Esophagus squamous epithelium (tissue), 5 donors: Measurements from ENCODE around the gene TUBA4A. TPM values are rescaled to one million over a fixed set of nuclear protein-coding genes. Genes with fewer than 3 reads are reported as not detected.

ENCODE experiments used
- DNase-seq: peaks from one replicate; lab custom pipeline; 2025; lab: John Stamatoyannopoulos, UW
- H3K27ac ChIP-seq, 4 donors: fragments of 200-600 bp; sonication (generic); one replicate each; pipeline ENCODE4 v1.5.1; 2016 to 2019; ENCODE audit warnings: mild to moderate bottlenecking in 1 of 4
- H3K27me3 ChIP-seq, 4 donors: fragments of 200-600 bp; sonication (generic); 1 replicate in 3 of 4; 2 replicates in 1 of 4; pipeline versions ENCODE4 v1.5.1 to v1.6.0; 2017 to 2021; ENCODE audit warnings: antibody characterized with exemption in 1 of 4
- H3K36me3 ChIP-seq, 3 donors: fragments of 200-600 bp; sonication (generic); one replicate each; pipeline ENCODE4 v1.5.1; 2016 to 2019
- H3K4me1 ChIP-seq, 3 donors: fragments of 200-600 bp; sonication (generic); one replicate each; pipeline ENCODE4 v1.5.1; 2017 to 2019
- H3K4me3 ChIP-seq, 4 donors: fragments of 200-600 bp; sonication (generic); 1 replicate in 3 of 4; 2 replicates in 1 of 4; pipeline ENCODE4 v1.5.1; 2016 to 2019; ENCODE audit warnings: mild to moderate bottlenecking in 2 of 4, moderate library complexity in 1 of 4
- H3K9me3 ChIP-seq, 3 donors: fragments of 200-600 bp; sonication (generic); one replicate each; pipeline ENCODE4 v1.5.1; 2016 to 2019
- POLR2A ChIP-seq, 4 donors: fragments of 450-650 bp; IDR thresholded peaks; one replicate each; pipeline ENCODE4 v1.6.1; 2017; ENCODE audit warnings: antibody characterized with exemption in 4 of 4, mild to moderate bottlenecking in 4 of 4, moderate library complexity in 3 of 4
- WGBS, 2 donors: methylation state at CpG; one replicate each; pipeline ENCODE4 v1.1.5; 2018; 5-methylcytosine and 5-hydroxymethylcytosine counted together
- intact Hi-C: fragments of 100-400 bp; cut with DNase I; formaldehyde crosslinking; loops from one replicate; pipeline ENCODE4 v1.15.0; 2022
- total RNA-seq, 4 donors: library from RNA; depleted of rRNA; stranded (reverse); fragments of >200 nt; gene quantifications; one replicate each; pipeline ENCODE4 v1.1.0, GENCODE V29; 2016
- TF ChIP-seq, protein P1 (sequence below), 6 experiments: fragments of 450-650 bp in 4 of 6; fragments of 200-600 bp in 2 of 6; sonication (generic) in 2 of 6; IDR thresholded peaks; one replicate each; pipeline ENCODE4 v1.5.1; 2016 to 2019; ENCODE audit warnings: antibody characterized with exemption in 6 of 6, mild to moderate bottlenecking in 4 of 6, moderate library complexity in 4 of 6
- donor health status: DM: yes; HTN: yes; CAD: no.

Gene TUBA4A
- total RNA-seq, 4 donors from 2014 or later, result 104 to 258 (median 169) TPM

- TF ChIP-seq, protein P1, sequence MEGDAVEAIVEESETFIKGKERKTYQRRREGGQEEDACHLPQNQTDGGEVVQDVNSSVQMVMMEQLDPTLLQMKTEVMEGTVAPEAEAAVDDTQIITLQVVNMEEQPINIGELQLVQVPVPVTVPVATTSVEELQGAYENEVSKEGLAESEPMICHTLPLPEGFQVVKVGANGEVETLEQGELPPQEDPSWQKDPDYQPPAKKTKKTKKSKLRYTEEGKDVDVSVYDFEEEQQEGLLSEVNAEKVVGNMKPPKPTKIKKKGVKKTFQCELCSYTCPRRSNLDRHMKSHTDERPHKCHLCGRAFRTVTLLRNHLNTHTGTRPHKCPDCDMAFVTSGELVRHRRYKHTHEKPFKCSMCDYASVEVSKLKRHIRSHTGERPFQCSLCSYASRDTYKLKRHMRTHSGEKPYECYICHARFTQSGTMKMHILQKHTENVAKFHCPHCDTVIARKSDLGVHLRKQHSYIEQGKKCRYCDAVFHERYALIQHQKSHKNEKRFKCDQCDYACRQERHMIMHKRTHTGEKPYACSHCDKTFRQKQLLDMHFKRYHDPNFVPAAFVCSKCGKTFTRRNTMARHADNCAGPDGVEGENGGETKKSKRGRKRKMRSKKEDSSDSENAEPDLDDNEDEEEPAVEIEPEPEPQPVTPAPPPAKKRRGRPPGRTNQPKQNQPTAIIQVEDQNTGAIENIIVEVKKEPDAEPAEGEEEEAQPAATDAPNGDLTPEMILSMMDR (IDR thresholded peaks at IDR 0.05), result no peak
- Histone ChIP-seq H3K9me3 (no peaks in the 10 kb centered on the region), H3K4me3 (no peak overlapping the region), H3K36me3 (peaks cover 30 to 80% (median 39%) of the 10 kb centered on the region in 3 donors), H3K4me1 (peaks cover 13 to 37% (median 22%) of the 10 kb centered on the region in 3 donors), H3K27ac (no peak overlapping the region), H3K27me3 (no peaks in the 10 kb centered on the region)
- DNase-seq, result no peak
- WGBS, 2 donors, result 86 to 92% methylated on average over 5 to 8 of the region's 10 CpGs
- intact Hi-C loops, result loop anchor here (10.0 kb wide), 1 partner anchor 49 kb away; the partner anchor contains the start of gene NHEJ1
These were observed 40.1 kb downstream of the TUBA4A start for GRCh38 chr2:219213486-219214071.

GRCh38 chr2:219213026-219213415 lies 40.7 kb downstream of the TUBA4A start:
- H3K4me1 ChIP-seq, result peaks cover 18 to 37% (median 20%) of the 10 kb centered on the region in 3 donors
- 67 to 93% methylated on average over 5 to 6 of the region's 8 CpGs for WGBS, 2 donors
- H3K4me3 ChIP-seq, result no peak overlapping the region
- DNase-seq, result no peak
- intact Hi-C loops, result loop anchor here (10.0 kb wide), 1 partner anchor 48 kb away; the partner anchor contains the start of gene NHEJ1
- H3K27me3 ChIP-seq, result no peaks in the 10 kb centered on the region
- H3K9me3 ChIP-seq, result no peaks in the 10 kb centered on the region
- H3K27ac ChIP-seq, result no peak overlapping the region
- no peak for TF ChIP-seq POLR2A (IDR thresholded peaks at IDR 0.05)
- TF ChIP-seq, protein P1 (IDR thresholded peaks at IDR 0.05), result no peak
- peaks cover 30 to 85% (median 39%) of the 10 kb centered on the region in 3 donors for H3K36me3 ChIP-seq

GRCh38 chr2:219210886-219211362 lies 42.8 kb downstream of the TUBA4A start:
- H3K4me3 ChIP-seq, result no peak overlapping the region
- whole genome bisulfite sequencing, 2 donors, result 85 to 90% methylated on average over 9 of the region's 9 CpGs
- intact Hi-C loops, result loop anchor here (10.0 kb wide), 1 partner anchor 46 kb away; the partner anchor contains the start of gene NHEJ1
- H3K27ac ChIP-seq, result no peak overlapping the region
- peaks cover 12 to 33% (median 14%) of the 10 kb centered on the region in 3 donors for H3K4me1 ChIP-seq
- H3K36me3 ChIP-seq, result peaks cover 30 to 79% (median 38%) of the 10 kb centered on the region in 3 donors
- TF ChIP-seq, protein P1 (IDR thresholded peaks at IDR 0.05), result no peak
- no peak for TF ChIP-seq POLR2A (IDR thresholded peaks at IDR 0.05)
- no peaks in the 10 kb centered on the region for H3K9me3 ChIP-seq
- DNase-seq, result no peak
- no peaks in the 10 kb centered on the region for H3K27me3 ChIP-seq

DNA sequence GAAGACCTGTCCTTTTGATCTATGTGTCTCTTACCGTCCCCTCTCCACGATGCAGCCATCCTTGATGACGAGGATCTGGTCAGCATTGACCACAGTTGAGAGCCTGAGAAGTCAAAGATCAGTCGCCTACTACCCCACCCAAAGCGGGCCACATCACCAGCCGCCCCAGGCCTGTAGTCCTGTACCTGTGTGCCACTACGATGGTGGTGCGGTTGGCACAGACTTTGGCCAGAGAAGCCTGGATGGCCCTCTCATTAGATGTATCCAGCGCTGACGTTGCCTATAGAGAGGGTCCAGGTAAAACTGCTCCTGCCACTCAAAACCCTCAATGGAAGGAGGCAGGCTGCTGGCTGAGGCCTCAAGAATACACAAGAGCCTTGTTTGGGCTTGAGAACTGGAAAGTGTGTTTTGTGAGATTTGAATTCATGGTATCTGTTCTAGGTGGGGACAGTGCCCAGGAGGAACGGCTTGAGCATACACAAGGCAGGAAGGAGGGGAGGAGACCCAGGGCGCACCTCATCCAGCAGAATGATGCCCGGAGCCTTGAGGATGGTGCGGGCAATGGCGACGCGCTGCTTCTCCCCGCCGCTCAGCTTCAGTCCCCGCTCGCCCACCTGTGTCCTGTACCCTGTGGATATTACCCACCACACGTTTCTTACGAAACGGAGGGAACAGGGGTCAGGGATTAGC lies 43.4 kb downstream of the TUBA4A start:
- intact Hi-C loops, result loop anchor here (10.0 kb wide), 1 partner anchor 46 kb away; the partner anchor contains the start of gene NHEJ1
- Histone ChIP-seq H3K27me3 (no peaks in the 10 kb centered on the region), H3K27ac (peak overlapping the region in 1 of 4 donors; percentile 21), H3K9me3 (no peaks in the 10 kb centered on the region), H3K36me3 (peaks cover 30 to 73% (median 35%) of the 10 kb centered on the region in 3 donors), H3K4me3 (no peak overlapping the region), H3K4me1 (peaks cover 12 to 34% (median 14%) of the 10 kb centered on the region in 3 donors)
- DNase-seq, result no peak
- WGBS, 2 donors, result 89 to 94% methylated on average over 16 to 18 of the region's 24 CpGs
- no peak for TF ChIP-seq POLR2A (IDR thresholded peaks at IDR 0.05)
- TF ChIP-seq, protein P1 (IDR thresholded peaks at IDR 0.05), result no peak
